GM18511 (cell line): ENCODE results near the gene ZFPM1.

Source experiments
- ATAC-seq: cut with Tn5 transposase; IDR thresholded peaks from one replicate; pipeline ENCODE4 v1.9.1; 2021; ENCODE audit warnings: mild to moderate bottlenecking, moderate library complexity; ENCODE audit not compliant: unreplicated experiment

The ZFPM1 gene

GRCh38 chr16:88536510-88536909 lies 83.4 kb downstream of the ZFPM1 start:
- no peak for ATAC-seq

DNA sequence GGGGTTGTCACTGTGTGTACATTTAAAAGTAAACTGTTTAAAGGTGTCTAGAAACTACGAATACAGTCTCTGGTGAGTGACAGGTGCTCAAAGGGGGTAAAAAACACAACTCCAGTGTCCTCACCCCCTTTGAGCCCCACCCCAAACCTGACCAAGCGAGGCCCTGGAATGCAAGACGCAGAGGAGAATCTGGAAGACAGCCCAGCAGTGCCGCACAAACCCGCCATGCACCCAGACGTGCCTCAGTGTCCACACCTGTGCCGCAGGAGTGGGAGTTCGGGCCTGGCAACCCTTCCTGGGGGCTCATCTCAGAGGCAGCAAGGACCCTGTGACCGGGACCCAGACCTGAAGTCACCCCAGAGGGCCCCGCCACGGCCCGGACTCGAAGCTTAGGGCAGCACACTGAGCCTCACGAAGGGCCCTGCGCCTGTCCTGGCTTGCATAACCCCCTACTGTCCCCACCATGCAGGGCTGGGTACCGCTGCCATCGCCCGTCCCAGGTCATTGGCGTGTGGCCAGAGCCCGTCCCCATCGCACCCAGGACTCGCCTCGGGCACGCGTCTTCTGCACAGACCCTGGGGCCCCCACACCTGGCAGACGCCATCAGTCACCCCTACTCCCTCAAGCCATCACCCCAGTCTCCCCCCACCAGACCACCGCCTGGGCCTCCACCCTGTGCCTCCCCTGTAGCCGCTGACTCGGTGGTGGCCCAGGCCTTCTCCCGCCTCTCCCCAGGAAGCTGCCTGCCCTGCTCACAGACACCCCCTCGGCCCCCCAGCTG lies 84.1 kb downstream of the ZFPM1 start:
- ATAC-seq, result no peak

GRCh38 chr16:88537859-88538258 lies 84.8 kb downstream of the ZFPM1 start:
- ATAC-seq, result no peak

GRCh38 chr16:88538366-88539060 lies 85.4 kb downstream of the ZFPM1 start:
- ATAC-seq, result no peak

GRCh38 chr16:88539261-88539651 lies 86.2 kb downstream of the ZFPM1 start:
- ATAC-seq, result no peak

GRCh38 chr16:88539652-88540345 lies 86.7 kb downstream of the ZFPM1 start:
- no peak for ATAC-seq

GRCh38 chr16:88540346-88540977 lies 87.4 kb downstream of the ZFPM1 start:
- ATAC-seq, result no peak

- no peak for ATAC-seq
Observed at GRCh38 chr16:88541831-88542616, 88.9 kb downstream of the ZFPM1 start.

GRCh38 chr16:88543230-88543813 lies 90.2 kb downstream of the ZFPM1 start:
- no peak for ATAC-seq

GRCh38 chr16:88545781-88546180 lies 92.7 kb downstream of the ZFPM1 start:
- no peak for ATAC-seq

- ATAC-seq, result no peak
Observed at GRCh38 chr16:88548131-88548874, 95.2 kb downstream of the ZFPM1 start.

GRCh38 chr16:88548985-88549384 lies 95.9 kb downstream of the ZFPM1 start:
- ATAC-seq, result no peak

DNA sequence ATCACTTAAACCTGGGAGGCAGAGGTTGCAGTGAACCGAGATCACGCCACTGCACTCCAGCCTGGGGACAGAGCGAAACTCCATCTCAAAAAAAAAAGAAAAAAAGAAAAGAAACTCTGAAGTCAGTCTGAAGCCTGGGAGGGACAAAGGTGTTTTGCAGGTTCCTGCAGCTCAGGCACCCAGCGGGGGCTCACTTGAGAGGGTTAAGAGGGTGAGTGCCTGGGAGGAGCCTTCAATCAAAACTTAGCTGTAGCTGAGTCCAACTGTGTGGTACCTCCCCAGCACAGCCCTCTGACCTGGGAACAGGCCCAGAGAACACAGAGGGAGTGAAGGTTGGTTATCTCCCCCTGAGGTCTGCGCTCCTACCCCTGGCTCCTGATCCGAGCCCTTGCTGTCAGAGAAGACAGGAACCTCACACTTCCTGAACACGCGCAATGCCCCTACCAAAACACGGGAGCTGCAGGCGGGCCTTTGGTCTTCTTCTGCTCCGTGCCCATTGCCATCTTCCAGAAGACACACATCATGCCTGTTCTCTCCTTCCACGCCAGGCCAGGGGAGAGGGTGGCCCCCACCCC lies 96.7 kb downstream of the ZFPM1 start:
- ATAC-seq, result no peak

DNA sequence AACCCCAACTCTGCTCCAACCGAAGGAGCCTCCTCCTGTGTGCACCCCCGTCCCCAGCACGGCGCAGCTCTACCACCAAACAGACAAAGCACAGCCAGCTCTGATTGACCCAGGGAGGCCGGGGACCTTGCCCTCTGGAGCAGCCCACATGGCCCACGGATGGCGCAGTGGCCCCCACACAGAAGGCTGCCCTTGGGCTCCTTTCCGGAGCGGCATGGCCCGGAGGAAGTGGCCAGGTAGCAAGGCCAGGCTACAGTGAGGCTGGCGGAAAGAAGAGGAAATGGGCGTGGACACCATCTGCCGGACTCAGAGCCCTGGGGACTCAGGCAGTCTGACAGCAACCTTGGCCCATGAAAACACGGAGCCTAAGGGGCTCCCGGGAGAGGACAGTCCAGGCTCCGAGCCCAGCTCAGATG lies 97.2 kb downstream of the ZFPM1 start:
- no peak for ATAC-seq

GRCh38 chr16:88552166-88552565 lies 99.1 kb downstream of the ZFPM1 start:
- no peak for ATAC-seq

- no peak for ATAC-seq
Observed at GRCh38 chr16:88552815-88553214, 99.7 kb downstream of the ZFPM1 start.

- ATAC-seq, result no peak
Observed at GRCh38 chr16:88553739-88554138, 100.7 kb downstream of the ZFPM1 start.

DNA sequence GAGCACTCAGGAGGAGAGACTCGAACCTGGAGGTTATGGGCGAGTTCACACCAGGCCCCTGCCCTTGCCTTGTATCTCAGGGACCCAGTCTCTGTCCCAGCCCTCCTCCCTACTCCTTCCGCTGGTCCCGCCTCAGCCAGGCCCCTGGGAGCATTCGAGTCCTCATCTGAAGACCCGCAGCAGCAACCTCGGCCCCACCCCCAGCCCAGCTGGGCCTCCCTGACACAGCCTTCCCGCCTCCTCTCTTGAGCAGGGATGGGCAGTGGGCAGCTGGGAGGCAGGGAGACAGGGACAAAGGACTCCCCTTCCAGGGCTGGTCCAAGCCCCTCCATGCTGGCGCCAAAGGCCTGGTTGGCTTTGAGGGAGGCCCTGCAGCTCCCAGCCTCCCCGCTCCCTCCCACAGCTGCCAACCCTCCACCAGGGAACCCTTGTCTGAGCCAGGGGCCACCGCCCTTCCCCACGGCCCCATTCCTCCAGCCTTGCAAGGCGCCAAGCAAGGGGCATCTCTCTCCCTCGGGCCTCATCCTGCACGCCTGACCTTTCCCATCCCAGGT lies 101.7 kb downstream of the ZFPM1 start:
- no peak for ATAC-seq
